COLO668 (cell line): ENCODE results near the gene MMP24OS.
"Not testable (repeated sequence)": the region's sequence is repeated elsewhere in the genome, so short reads cannot be mapped to it uniquely, and the experiment has no call there.

Experiments used
- DNase-seq: peaks from one replicate; lab custom pipeline; 2025; ENCODE audit not compliant: unreplicated experiment; lab: John Stamatoyannopoulos, UW

MMP24OS gene

DNA sequence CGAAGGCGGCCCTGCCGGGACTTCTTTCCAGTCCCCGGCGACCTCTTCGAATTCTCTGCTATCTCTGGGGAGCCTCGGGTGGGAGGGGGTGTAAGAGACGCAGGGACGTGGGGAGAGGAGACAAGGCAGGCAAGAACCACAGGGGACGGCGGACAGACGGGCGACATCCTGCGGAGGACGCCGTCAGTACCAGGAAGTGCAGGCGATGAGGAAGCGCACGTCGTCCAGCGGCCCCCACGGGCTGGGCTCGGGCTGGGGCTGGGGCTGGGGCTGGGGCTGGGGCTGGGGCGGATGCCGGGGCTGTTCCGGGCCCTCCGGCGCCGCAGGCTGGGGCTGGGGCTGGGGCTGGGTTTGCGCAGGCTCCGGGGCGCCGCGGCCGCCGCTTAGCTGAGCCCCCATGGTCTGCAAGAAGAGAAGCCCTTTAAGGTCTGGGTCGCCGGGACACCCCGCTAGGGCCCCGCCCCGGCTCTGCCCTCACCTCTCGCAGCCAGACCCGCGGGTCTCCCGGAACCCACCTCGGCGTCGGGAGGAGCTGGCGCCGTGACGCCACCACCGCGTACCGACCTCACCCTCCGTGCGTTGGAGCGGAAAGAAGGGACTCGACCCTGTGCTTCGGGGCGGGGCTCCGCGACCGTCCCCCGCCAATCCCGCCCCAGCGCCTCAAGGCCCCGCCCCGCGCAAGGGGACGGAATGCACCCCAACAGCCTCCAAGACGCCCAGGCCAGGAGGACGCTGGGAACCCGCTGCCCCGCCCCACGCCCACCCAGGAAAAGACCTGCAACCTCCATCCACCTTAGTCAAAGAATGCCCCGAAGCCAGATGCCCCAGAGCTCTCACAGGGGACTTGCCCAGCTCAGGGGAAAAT lies at the start of gene MMP24OS:
Gene MMP24OS (minus strand): TSS at position 592 of the 865 bp plus-strand sequence. CDS start 193 bp downstream, at position 399.
- peak; percentile 97 for DNase-seq

DNA sequence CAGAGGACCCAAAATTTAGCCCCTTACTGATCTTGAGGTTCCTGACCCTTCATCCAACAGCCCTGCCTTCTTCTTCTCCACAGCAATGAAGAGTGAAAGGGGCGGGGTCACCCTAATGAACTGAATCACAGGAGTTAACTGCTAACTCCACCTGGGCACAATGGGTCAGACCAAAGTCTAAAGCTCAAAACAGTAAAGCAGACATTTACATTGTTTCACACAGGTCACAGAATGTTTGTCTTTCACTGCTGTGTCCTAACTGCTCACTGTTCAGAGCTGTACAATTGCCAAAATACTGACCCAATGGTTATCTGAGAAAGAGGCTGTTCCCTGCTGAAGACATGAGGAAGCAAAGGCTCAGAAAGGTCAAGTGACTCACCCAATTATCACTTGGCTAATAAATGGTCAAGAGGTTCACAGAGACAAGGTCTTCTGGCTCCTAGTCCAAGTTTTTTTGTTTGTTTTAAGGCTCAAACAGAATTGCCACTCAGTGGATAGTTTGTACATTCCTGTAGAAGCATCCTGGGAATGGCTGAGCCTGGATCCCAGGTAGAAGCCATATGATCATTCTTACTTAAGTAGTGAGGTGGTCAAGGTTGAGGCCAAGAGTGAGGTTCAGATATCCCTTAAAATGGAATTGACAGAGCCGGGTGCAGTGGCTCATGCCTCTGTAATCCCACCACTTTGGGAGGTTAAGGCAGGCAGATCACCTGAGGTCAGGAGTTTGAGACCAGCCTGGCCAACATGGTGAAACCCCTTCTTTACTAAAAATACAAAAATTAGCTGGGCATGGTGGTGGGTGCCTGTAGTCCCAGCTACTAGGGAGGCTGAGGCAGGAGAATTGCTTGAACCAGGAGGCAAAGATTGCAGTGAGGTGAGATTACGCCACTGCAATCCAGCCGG lies 49.4 kb upstream of the MMP24OS start:
- DNase-seq, result no peak

DNA sequence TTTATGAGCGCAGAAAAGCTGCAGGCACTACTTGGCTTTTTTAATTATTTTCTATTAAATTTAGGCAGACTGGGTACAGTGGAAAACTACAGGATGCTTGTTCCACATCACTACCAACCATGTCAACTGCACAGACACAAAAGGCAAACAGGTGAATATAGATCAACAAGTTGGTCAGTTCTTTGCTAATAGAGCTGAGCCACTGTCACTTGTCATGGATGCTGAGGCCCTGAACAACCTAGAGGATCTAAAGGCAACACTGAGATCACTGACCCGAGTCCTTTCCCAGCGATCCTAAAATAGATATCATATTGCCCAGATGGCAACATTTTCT lies 48.8 kb upstream of the MMP24OS start:
- DNase-seq, result no peak

DNA sequence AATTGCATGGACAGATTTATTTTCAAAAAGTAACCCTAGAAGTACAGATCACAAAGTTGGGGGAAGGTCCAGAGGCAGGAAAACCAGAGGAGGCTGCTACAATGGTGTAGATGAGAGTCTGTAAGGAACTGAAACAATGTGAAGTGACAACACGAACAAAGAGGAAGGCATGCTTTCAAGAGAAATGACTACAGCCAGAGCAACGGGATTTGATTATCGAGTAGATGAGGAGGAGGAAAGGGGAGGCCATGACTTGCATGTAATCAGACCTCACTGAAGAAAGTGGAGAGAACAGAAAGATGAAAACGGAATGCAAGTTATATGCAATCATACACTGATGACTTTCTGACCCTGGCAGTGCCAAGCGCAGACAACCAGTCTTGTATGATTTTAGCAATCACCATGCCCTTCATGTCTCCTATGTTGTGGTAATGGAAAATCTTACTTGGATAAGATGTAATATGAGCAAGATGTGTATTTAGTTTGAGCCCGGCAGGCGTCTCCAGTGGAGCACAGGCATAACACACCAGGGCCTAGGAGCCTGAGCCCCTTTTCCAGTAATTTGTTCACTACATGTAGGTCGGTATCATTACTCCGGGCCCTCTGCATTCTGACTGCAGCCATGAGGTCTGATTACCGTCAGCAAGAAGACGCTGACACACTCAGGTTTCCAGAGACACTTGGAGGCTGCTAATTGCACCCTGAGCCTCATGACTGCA lies 48.3 kb upstream of the MMP24OS start:
- no peak for DNase-seq

DNA sequence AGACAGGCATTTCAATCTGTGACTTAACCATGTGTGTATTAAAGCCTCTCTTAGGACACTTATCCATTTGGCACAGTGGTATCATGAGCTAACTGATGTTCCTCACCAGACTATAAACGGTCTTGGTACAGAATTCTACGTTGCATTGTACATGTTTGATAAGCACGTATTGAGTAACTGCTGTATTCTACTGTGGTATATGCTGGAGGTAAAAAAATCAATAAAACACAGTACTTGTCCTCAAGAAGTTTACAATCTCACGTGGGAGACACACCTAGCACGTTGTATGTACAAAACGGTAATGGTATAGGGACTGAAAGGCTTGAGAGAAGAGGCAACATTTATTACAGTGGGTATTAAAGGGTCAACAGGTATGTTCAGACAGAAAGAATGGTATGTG lies 47.5 kb upstream of the MMP24OS start:
- no peak for DNase-seq

DNA sequence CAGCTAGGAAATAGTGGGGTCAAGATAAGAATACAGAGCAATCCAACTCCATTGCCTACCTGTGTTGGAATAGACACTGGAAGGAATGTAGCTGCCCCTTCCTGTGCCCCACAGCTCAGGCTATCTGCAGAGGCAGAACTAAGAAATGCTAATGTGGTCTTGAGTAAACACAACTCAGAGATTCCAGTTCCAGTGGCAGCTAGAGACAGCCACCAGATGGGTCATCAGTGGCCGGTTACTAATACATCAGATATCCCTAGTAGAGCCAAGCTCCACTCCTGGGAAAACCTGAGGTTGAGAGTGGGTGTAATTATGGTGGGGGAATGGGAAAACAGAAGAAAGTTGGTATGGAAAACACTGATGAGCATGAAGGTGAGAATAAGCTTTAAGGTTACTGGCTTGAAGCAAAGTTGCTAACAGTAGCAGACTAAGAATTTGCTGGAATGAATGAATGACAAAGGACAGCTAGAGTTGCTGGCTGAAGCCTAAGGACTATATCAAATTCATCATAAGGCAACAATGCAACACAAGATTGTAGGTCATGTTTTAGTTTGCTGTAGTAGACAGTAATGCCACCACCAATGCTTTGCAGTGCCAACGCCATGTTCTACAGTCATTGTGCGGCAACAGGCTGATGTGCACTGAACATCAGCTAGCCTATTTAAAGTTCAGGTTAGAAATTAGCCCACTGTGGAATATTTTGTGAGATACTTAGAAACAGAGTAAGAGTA lies 42.6 kb upstream of the MMP24OS start:
- DNase-seq, result no peak

DNA sequence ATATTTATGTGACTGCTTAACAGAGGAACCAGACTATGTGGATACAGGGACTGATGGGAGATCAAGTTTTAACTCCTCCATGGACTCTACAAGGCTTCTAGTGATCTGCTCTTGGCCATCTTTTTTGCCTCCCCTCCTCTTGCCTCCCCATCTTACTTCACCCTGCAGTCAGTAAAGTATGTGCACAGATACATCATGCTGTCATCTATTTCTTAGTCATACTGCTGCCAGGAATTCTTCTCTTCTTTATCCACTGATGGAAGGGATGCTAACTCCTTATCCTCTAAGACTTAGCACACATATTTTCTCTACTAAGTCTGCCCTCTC lies 41.9 kb upstream of the MMP24OS start:
- no peak for DNase-seq

DNA sequence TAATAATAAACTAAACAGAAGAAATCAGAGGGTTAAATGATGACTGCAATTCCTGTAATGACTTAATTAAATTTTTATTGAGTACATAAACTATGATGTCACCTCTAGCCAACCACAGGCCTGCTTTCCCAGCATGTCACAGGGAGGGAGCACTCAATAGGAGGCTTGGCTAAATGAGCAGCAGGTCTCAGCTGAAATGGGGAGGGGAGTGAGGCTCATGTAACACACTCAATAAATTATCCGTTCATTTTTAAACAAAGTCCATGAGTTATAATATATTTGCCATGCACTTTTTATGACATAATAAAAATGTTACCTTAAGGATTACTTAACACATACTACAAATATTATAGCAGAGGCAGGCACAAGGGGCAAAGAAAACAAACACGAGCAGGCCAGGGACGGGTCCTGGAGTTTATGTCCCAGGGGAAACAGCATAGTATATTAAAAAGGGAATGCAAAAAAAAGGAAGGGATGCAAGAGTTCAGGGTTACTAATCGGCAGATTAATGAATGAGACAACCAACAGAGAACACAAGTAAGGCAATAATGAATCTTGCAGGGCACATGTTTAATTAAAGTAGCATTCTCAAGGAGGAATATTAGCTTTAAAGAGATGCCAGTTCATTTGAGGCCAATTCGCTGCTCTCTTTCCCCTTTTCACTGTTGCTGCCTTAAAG lies 41.4 kb upstream of the MMP24OS start:
- peak; percentile 25 for DNase-seq

DNA sequence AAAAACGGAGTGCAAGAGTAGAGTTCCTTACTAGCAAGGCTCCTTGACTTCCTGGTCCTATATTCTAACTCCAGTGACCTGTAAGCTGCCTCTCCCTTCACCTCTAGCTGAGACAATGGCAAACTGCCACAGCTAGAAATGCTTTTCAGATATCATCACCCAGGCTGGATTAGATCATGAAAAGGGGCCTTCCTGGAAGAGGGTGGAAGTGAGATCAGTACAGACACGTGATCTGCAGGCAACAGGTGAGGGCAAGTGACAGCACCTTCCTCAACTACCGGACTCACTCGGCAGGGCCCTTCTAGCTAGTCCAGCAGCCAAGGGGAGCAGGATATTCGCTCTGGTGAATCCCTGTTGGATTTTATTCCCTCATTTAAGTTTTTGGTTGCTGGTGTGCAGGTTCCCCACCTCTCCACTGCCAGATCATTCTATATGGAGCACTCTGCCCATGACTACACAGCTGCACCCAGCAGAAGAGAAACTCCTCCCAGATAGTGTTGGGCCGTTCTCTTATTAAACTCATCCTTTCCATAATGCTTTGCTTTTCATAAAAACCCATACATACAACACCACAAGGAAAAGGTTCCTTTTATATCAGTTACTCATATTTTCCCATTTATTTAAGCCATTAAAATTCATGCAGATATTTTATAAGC lies 40.7 kb upstream of the MMP24OS start:
- DNase-seq, result peak; percentile 63

DNA sequence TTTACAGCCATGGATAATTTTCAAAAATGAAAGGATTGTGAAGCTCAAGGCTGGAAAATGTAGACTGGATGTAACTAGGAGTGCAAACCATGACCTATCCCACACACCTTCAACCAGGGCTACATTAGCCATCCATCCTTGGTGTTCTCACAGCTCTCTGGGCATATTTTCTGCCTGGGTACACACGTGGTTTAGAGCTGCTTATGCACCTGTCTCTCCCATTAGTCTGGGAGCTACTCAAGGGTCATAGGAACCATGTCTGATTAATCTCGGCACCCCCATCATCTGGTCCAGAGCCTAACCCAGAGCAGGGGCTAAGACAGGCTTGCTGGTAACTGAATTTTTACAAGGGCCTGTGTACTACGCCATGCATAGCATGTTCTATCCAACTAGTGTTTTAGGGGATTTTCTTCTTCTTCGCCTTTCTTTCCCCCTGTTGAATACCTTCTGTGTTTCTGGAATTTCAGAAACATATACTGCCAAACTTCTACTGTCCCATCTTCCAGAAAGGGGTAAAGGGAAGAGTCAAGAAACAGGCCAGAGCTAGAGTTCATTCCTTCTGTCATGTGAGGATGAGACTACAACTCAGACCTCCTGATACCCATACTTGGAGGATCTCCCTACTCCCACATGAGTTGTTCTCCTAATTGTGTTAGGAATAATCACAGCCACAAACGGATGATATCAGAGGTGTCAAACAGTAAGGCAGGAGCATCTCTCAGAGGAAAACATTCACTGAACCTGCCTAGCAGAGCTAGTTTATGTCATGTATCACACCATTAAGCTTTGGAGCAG lies 39.7 kb upstream of the MMP24OS start:
- no peak for DNase-seq

DNA sequence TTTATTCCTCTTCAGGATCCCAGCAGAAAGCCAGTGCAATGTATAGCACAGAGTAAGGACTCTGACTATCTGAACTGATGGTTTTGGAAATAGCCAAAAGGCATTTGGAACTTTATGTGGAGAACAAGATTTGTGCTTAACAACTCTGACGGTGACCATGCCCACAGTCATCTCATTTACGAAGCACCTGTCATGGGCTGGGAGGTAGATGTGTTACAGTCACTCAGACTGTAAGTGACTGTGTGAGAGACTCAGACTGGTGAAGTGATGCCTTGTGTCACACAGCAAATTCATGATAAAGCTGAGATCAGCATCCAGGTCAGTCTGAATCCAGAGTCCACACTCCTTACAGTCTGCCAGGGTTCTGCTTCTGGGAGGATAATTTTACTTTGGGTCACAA lies 38.2 kb upstream of the MMP24OS start:
- DNase-seq, result no peak

DNA sequence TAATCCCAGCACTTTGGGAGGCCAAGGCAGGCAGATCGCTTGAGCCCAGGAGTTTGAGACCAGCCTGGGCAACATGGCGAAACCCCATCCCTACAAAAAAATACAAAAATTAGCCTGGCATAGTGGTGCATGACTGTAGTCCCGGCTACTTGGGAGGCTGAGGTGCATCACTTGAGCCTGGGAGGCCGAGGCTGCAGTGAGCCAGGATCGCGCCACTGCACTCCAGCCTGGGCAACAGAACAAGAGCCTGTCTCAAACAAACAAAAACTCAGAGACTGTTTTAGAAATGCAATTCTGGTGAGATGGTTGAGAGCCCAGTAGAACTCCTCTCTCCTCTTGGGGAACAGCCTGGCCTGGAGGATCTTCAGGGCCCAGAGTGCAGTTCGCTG lies 37.7 kb upstream of the MMP24OS start:
- not testable (repeated sequence) for DNase-seq

DNA sequence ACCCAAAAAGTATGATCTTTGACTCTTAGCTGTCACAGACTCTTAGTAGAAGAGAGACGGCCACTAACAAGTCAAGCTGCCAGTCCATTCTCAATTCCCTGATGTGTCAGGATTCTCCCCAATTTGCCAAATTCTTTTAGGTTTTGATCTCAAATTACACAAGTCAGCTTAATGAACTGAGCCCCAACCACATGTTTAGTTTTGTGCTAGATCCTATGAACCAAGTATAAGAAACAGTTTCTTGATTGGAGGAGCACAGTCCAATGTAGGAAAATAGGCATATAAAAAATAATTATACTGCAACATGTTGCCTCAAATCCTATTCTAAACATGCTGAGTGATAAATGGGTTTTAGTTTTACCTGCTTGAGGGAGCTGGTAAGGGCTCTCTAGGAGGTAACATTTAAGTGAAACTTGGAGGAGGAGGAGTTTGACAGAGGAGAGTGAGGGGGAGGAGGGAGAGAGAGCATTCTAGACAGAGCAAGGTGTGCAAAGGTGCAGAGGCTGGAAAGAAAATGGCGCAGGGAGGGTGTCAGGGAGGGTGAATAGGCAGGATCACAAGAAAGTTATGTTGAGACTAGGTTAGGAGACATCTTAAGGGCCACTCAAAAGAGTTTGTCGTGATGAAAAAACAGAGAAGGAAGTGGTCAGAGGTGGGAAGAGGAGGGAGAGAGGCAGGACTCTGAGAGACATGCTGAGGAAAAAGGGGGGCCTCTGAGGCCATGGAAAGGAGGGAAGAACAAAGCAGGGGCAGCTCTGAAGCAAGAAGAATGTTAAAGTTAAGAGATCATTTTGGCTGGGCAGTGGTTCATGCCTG lies 37.1 kb upstream of the MMP24OS start:
- DNase-seq, result no peak

DNA sequence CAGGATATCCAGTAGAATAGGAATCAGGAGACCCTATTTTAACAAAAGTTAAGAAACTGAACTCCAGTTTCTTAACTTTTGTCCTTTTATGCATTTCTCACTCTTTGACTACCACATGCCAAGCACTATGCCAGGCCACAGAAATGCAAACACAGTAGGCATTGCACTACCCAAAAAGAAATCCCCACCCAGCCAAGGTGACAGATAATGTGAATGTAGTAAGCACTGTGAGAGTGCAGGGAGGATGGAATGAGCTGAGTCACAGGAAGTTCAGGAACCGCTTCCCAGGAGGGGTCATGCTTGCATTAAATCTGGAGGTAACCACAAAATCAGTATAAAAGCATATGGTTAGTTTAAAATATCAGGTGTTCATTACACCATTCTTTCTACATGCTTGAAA lies 34.4 kb upstream of the MMP24OS start:
- DNase-seq, result no peak

DNA sequence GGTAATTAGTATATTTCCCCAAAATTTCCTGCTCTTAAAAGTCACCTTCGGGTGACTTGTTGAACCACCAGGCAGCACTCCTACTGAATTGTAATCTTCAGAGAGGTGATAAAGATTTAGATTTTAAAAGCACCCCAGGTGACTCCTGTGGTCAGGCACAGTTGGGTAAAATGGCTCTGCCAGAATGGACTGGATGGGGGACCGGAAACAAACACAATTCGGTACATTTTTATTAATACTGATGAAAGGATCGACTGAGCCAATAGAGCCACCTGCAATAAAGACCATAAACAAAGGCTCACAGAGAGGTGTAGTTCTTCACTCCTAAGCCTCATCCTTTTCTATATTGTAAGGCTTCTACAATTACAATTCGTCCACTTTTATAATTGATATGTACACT lies 33.9 kb upstream of the MMP24OS start:
- DNase-seq, result no peak

DNA sequence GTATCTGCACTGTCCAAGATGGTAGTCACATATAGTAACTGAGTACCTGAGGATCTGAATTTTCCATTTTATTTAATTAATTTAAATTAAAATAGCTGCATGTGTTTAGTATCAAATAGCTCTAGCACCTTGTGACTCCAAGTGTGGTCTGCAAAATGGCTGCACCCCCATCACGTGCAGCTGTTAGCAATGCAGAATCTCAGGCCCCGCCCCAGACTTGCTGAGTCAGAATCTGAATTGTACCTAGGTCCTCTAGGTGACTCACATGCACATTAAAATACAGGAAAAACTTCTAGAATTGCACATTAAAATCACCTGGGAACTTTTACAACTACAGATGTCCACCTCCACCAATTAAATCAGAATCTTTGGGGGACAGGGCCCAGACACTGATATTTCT lies 33.5 kb upstream of the MMP24OS start:
- DNase-seq, result no peak

DNA sequence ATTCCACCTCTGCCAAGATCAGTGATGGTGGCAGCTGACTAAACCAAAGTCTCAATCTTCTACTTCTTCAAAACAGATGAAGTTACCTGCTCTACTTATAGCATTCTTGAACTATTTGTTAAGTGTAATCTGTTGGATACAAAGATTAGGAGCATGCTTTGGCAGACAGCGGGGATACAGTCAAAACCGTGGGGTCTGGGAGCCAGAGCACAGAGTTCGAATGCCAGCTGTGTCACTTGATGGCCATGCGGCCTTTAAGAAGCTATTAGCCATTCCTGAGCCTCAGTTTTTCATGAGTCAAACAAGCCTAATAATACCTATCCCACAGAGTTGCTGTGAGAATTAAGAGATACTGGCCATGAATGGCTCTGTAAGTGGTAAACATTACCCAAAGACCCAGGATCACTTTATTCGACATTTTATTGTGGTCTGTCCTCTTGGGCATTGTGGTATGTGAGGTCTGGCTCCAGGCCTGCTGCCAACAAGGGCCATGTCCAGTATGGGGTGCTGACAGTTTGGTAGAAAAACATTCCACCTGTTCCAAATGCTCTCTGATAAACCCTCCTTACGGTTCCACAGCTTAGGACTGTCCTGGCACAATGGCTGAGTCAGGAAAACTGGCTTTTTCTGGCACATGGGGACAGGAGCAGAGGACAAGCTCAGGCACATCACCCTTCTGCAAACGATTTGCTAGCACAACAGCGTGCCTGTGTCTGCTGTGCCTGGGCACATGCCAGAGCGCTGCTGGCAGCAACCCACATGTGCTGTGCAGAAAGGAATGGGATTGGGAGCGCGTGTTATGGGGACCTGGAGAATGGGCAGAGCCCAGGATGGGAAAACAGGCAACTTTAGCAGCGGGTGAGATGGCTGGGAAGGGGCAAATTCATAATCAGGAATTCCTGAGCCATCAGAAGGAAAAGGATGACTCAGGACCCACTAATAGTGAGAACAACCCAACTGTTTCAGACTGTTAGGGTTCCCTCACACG lies 30.0 kb upstream of the MMP24OS start:
- no peak for DNase-seq
